GM12891 (cell line): ENCODE data around the gene SMPD1.

ENCODE experiments used
- POLR2A ChIP-seq: IDR thresholded peaks from 2 replicates; pipeline ENCODE4 v1.6.1; 2011; ENCODE audit warnings: low read depth, low read length, control low read depth
- POU2F2 ChIP-seq: IDR thresholded peaks from 2 replicates; pipeline ENCODE4 v1.6.1; 2011; ENCODE audit warnings: low read depth, mild to moderate bottlenecking, control low read depth, low read length, moderate library complexity

GRCh38 chr11:6443269-6444003 lies 53.2 kb downstream of the SMPD1 start:
- TF ChIP-seq POU2F2, result 0 out of 2 replicates have a peak, but pooled peaks have one; percentile 21
- no peak for TF ChIP-seq POLR2A
